GM21423 (cell line): ENCODE results near the gene MAP3K2.
A peak's percentile ranks its signal among the peaks of the same experiment; 100 is the strongest.
"Not testable (repeated sequence)": the region's sequence is repeated elsewhere in the genome, so short reads cannot be mapped to it uniquely, and the experiment has no call there.

Experiments
- ATAC-seq: cut with Tn5 transposase; IDR thresholded peaks from one replicate; pipeline ENCODE4 v1.9.1; 2021; ENCODE audit warnings: mild to moderate bottlenecking, moderate library complexity; ENCODE audit not compliant: unreplicated experiment

MAP3K2 gene

DNA sequence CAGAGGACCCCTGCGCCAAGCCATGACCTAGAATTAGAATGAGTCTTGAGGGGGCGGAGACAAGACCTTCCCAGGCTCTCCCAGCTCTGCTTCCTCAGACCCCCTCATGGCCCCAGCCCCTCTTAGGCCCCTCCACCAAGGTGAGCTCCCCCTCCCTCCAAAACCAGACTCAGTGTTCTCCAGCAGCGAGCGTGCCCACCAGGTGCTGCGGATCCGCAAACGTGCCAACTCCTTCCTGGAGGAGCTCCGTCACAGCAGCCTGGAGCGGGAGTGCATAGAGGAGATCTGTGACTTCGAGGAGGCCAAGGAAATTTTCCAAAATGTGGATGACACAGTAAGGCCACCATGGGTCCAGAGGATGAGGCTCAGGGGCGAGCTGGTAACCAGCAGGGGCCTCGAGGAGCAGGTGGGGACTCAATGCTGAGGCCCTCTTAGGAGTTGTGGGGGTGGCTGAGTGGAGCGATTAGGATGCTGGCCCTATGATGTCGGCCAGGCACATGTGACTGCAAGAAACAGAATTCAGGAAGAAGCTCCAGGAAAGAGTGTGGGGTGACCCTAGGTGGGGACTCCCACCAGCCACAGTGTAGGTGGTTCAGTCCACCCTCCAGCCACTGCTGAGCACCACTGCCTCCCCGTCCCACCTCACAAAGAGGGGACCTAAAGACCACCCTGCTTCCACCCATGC is 33.5 kb upstream of the MAP3K2 start:
- ATAC-seq = no peak

DNA sequence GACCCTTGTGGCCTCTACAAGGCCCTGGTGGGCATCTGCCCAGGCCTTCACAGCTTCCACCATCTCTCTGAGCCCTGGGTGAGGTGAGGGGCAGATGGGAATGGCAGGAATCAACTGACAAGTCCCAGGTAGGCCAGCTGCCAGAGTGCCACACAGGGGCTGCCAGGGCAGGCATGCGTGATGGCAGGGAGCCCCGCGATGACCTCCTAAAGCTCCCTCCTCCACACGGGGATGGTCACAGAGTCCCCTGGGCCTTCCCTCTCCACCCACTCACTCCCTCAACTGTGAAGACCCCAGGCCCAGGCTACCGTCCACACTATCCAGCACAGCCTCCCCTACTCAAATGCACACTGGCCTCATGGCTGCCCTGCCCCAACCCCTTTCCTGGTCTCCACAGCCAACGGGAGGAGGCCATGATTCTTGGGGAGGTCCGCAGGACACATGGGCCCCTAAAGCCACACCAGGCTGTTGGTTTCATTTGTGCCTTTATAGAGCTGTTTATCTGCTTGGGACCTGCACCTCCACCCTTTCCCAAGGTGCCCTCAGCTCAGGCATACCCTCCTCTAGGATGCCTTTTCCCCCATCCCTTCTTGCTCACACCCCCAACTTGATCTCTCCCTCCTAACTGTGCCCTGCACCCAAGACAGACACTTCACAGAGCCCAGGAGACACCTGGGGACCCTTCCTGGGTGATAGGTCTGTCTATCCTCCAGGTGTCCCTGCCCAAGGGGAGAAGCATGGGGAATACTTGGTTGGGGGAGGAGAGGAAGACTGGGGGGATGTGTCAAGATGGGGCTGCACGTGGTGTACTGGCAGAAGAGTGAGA is 32.5 kb upstream of the MAP3K2 start:
- no peak for ATAC-seq

DNA sequence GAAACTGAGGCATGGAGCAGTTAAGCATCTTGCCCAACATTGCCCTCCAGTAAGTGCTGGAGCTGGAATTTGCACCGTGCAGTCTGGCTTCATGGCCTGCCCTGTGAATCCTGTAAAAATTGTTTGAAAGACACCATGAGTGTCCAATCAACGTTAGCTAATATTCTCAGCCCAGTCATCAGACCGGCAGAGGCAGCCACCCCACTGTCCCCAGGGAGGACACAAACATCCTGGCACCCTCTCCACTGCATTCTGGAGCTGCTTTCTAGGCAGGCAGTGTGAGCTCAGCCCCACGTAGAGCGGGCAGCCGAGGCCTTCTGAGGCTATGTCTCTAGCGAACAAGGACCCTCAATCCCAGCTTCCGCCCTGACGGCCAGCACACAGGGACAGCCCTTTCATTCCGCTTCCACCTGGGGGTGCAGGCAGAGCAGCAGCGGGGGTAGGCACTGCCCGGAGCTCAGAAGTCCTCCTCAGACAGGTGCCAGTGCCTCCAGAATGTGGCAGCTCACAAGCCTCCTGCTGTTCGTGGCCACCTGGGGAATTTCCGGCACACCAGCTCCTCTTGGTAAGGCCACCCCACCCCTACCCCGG is 31.8 kb upstream of the MAP3K2 start:
- ATAC-seq = no peak

DNA sequence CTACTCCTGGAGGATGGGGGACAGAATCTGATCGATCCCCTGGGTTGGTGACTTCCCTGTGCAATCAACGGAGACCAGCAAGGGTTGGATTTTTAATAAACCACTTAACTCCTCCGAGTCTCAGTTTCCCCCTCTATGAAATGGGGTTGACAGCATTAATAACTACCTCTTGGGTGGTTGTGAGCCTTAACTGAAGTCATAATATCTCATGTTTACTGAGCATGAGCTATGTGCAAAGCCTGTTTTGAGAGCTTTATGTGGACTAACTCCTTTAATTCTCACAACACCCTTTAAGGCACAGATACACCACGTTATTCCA is 31.3 kb upstream of the MAP3K2 start:
- no peak for ATAC-seq

DNA sequence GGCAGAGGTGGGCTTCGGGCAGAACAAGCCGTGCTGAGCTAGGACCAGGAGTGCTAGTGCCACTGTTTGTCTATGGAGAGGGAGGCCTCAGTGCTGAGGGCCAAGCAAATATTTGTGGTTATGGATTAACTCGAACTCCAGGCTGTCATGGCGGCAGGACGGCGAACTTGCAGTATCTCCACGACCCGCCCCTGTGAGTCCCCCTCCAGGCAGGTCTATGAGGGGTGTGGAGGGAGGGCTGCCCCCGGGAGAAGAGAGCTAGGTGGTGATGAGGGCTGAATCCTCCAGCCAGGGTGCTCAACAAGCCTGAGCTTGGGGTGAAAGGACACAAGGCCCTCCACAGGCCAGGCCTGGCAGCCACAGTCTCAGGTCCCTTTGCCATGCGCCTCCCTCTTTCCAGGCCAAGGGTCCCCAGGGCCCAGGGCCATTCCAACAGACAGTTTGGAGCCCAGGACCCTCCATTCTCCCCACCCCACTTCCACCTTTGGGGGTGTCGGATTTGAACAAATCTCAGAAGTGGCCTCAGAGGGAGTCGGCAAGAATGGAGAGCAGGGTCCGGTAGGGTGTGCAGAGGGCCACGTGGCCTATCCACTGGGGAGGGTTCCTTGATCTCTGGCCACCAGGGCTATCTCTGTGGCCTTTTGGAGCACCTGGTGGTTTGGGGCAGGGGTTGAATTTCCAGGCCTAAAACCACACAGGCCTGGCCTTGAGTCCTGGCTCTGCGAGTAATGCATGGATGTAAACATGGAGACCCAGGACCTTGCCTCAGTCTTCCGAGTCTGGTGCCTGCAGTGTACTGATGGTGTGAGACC is 30.7 kb upstream of the MAP3K2 start, which contains the start of gene PROC:
Gene PROC (plus strand): TSS at position 128 of the 812 bp plus-strand sequence. CDS start 1,516 bp downstream, outside the sequence.
- no peak for ATAC-seq

DNA sequence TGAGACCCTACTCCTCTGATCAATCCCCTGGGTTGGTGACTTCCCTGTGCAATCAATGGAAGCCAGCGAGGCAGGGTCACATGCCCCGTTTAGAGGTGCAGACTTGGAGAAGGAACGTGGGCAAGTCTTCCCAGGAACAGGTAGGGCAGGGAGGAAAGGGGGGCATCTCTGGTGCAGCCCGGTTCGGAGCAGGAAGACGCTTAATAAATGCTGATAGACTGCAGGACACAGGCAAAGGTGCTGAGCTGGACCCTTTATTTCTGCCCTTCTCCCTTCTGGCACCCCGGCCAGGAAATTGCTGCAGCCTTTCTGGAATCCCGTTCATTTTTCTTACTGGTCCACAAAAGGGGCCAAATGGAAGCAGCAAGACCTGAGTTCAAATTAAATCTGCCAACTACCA is 29.6 kb upstream of the MAP3K2 start:
- no peak for ATAC-seq

DNA sequence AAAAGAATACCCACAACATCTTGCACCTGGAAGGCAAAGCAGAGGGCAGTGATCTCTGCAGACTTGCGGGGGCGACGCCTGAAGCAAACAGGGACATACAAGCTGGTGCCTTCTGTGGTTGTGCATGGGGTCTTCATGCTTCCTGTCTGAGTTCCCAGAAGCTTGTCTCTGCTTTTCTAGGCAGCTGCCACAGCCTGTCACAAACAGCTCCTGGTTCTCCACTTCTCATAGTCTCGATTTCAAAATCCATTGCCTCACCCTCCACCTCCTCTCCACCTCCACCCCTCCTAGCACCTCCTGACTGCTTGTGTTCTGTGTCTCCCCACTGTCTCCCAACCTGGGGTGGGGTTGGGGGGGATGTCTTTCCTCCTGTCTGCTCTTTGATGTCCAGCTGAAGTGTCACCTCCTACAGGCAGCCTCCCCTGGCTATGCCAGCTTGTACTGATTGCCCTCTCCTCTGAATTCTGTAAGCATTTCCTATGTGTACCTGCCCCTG is 28.8 kb upstream of the MAP3K2 start:
- no peak for ATAC-seq

DNA sequence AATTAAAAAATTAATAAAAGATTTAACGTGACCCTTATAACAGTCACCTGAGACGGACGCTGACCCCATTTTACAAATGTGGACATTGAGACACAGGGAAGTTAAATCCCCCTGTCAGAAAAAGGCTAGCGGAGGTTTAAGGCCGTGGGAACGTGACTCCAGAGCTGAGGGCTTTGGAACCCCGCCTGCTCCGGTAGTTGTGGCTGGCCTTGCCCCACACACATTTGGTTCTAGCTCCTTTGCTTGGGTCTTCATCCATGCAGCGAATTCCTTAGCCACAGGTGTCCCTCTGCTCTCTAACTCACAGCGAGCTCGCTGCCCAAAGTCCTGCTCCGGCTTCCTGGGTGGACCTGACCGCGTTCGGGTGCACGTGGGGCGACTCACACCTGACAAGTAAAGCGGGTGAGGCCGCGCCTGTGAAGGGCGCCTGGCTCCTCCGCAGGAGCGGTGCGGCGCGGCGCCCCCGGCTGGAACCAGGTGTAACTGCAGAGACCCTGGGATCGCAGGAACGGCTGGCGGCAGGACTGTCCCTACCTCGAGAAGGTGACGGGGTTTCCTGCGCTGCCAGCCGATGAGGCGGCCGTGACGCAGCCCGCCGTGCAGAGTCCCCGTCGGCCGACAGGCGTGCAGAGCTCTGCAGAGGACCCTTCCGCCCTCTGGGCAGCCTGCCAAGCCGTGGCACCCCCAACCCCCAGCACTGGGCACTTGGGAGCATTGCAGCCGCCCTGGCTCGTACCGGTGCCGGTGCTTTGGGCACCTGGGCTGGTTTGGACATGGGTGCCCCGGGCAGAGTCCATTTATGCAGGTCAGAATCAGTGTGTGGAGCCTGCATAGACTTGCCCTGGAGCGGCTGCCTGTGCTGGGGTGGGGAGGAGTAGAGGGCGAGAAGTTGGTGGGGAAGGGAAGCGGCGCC is 28.1 kb upstream of the MAP3K2 start:
- ATAC-seq = peak; percentile 82

DNA sequence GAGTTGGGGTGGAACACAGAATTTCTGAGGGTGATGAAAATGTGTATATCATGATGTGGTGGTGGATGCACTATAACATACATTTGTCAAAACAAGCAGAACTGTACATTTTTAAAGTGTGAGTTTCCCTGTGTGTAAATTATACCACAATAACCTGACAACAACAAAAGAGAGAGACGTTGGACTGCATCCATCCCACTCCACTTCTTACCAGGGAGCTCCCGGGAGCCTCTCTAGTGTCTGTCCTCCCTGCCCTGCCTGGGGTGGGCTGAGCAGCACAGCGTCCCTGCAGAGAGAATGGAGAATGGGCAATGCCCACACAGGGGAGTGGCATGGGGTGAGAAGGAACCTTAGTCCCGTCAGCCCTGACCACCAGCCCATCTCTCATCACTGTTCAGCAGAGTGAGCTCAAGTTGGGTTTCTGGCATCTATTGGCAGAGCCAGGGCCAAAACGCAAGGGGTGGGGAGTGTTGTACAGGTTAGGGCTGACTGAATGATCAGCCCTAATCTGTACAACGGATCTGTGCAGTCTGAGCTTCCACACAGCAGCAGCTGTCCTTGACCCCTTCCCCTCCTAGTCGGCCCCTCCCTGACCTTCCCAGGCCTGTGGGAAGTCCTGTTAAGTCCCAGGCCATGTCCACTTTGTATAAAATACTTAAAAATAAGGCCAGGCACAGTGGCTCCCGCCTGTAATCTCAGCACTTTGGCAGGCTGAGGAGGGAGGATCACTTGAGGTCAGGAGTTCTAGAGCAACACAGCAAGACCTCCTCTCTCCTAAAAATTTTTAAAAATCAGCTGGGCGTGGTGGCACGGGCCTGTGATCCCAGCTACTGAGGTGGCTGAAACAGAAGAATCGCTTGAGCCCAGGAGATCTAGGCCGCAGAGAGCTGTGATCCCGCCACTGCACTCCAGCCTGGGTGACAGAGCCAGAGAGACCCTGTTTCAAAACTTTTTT is 27.1 kb upstream of the MAP3K2 start:
- no peak for ATAC-seq

DNA sequence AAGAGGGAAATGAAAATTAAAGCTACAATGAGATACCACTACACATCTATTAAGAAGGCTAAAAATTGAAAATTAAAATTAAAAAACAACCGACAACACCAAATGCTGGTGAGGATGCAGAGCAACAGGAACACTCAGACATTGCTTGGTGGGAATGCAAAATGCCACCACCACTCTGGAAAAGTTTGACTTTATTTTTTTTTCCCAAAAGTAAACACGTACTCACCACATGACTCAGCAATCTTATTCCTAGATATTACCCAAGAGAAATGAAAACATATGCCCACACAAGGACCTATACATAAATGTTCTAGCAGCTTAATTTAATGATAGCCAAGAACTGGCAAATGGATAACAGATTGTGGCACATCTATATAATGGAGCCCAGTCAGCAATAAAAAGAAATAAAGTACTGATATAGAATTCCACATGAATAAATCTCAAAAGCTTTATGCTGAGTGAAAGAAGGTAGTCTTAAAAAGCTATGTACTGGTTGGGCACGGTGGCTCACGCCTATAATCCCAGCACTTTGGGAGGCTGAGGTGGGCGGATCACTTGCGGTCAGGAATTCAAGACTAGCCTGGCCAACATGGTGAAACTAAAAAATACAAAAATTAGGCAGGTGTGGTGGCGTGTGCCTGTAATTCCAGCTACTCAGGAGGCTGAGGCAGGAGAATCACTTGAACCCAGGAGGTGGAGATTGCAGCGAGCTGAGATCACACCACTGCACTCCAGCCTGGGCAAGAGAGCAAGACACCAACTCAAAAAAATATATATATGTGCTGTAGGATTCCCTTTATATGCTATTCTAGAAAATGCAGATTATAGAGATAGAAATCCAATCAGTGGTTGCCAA is 26.2 kb upstream of the MAP3K2 start:
- ATAC-seq = no peak

DNA sequence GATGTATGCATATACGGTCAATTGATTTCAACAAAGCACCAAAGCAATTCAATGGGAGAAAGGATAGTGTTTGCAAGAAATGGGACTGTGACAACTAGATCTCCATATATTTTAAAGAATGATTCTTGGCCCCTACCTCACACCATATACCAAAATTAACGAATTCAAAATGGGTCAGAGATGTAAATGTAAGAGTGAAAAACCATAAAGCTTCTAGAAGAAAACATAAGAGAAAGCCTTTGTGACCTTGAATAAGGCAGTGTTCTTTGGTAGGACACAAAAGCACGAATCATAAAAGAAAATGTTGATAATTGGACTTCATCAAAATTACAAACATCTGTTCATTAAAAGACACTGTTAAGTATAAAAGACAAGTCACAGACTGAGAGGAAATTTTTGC is 25.4 kb upstream of the MAP3K2 start:
- no peak for ATAC-seq

DNA sequence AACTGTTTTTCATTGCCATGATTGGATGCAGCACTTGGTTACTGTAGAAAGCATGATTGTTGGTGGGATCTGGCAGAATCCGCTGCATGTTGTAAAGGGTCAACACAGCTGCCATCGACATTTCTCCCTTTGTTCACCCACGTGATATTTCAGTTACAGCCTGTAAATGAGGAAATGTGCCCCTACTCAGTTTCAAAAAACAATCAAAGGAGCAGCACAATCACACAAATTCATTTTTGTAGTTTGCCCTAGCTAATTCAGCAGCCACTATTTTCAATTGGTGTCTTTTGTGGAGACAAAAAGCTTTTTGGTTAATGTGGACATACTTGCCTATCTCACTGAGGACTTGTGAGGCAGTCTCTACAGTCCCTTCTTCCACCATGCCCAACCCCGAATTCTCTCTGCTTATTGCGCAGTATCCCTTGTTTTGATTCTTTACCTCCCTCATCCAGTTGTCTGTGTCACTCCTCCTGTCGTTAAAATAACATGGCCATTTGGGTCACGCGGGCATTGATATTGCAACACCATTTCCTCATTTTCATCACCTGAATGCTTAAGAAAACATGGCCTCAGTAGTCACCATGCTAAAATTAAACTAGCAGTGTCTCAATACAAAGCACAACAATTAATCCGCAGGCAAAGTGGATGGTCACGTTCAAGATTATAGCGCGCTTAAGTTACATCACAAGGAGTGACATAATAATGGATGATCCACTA is 24.0 kb upstream of the MAP3K2 start:
- no peak for ATAC-seq

DNA sequence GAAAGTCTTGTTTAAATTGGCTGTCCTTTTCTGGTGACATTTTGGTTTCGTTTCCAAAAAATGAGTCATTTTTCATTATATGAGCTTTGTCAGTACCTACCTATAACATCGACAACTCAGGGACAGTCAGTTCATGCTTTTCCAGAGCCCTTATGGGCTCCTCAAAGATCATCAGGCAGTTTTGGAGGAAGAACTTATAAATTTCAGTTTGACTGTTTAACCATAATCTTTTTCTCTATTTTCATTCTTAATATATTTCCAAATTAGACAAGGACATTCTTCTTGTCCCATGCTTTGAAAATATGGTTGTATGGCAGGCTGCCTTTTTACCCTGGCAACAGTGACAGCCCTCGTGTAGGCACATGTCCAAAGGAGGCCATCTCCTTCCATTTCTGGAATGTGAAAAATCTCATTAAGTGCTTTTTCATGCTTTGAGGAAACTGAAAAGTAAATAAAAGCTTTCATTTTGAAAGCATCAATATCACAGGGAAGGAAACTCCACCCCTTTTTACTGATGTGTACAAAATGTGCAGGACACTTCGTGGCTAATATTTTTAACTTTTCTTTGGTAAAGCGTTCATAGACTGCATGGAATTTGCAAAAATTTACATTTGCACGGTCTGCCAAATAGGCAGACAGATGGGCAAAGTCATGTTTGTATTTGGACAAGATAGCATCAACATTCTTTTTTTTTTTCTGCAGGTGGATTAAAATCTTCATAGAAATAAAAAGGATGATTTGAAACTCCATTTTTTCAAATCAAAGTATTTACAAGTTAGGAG is 23.3 kb upstream of the MAP3K2 start:
- no peak for ATAC-seq

DNA sequence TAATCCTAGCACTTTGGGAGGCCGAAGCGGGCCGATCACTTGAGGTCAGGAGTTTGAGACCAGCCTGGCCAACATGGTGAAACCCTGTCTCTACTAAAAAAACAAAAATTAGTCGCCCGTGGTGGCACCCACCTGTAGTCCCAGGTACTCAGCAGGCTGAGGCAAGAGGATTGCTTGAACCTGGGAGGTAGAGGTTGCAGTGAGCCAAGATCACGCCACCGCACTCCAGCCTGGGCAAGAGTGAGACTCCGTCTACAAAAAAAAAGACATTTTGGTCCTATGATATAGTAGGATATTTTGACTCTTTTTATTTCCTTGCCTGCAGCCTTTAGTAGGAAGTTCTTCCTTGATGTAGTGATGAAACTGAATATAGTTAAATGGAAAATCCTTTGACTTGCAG is 21.9 kb upstream of the MAP3K2 start:
- not testable (repeated sequence) for ATAC-seq

DNA sequence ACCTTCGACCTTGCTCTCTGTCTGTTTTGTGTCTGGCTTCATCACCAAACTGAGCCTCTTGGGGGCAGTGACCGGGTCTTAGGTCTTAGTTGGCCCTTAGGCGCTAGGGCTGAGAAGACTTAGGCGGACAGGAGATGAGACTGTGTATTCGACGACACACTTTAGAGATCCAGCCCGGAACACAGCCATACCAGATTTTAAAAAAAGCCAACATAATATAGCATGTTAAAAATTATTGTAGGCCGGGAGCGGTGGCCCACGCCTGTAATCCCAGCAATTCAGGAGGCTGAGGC is 21.0 kb upstream of the MAP3K2 start:
- ATAC-seq = no peak

DNA sequence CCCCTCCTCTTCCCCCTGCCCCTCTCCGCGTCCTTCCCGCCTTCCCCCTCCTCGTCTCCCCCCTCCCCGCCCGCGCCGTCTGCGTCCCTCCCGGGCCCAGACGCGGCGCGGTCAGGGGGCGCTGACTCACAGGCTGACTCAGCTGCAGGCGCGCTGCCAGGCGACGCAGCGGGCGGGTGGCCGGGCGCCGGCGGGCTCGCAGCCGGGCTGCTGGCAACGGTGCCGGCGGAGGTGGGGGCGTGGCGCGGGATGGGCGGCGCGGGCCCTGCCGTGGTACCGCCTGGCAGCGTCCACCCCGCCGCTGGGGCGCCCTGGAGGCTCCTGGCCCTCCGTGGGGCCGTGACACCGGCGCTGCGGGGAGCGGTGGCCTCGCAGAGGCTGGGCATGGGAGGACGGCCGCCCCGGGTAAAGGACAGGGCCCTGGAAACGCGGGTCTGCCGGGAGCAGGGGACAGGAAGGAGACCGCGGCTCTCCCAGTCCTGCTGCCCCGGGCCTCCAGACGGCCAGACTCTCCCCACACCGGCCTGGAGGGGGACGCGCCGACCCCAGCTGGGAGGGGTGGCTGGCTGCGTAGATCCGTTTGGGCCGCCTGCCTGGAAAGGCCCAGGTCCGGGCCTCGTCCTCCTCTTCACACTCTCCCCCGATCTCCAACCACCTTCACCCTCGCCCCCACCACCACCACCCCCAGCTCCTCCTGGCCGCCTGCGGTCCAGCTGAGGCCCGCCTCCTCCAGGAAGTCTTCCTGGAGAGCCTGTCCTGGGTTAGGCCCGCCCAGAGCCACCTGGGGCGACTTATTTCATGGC is 20.4 kb upstream of the MAP3K2 start:
- ATAC-seq = peak; percentile 81
